ENCODE measurements around the gene UBAC1. TPM values are rescaled to one million over a fixed set of nuclear protein-coding genes. Genes with fewer than 3 reads are reported as not detected.

UBAC1 gene
- total and polyA plus RNA-seq, 9 of the 15 experiments (the other 6 are each of a cell fraction or from before 2014, with no cell fraction given): 94.0 to 399 (median 228) TPM

DNA sequence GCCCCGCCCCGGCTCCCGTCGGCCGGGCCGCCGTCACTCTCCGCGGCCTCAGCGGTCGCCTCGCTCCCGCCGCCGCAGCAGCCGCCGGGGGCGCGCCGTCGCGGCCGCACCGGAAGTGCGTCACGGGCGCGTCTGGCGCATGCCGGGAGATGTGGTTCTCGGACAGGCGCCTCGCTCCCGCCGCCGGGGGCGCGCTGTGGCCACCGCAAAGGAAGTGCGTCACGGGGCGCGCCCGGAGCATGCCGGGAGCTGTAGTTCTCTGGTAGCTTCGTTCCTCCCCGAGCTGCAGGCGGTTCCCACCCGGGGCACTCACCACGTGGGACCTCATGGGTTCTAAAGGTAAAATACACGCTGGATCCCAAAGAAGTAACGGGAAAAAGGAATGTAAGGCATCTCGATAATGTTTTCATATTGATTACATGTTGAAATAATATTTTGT, at the start of gene UBAC1 (continued):
- TF ChIP-seq, protein P1, sequence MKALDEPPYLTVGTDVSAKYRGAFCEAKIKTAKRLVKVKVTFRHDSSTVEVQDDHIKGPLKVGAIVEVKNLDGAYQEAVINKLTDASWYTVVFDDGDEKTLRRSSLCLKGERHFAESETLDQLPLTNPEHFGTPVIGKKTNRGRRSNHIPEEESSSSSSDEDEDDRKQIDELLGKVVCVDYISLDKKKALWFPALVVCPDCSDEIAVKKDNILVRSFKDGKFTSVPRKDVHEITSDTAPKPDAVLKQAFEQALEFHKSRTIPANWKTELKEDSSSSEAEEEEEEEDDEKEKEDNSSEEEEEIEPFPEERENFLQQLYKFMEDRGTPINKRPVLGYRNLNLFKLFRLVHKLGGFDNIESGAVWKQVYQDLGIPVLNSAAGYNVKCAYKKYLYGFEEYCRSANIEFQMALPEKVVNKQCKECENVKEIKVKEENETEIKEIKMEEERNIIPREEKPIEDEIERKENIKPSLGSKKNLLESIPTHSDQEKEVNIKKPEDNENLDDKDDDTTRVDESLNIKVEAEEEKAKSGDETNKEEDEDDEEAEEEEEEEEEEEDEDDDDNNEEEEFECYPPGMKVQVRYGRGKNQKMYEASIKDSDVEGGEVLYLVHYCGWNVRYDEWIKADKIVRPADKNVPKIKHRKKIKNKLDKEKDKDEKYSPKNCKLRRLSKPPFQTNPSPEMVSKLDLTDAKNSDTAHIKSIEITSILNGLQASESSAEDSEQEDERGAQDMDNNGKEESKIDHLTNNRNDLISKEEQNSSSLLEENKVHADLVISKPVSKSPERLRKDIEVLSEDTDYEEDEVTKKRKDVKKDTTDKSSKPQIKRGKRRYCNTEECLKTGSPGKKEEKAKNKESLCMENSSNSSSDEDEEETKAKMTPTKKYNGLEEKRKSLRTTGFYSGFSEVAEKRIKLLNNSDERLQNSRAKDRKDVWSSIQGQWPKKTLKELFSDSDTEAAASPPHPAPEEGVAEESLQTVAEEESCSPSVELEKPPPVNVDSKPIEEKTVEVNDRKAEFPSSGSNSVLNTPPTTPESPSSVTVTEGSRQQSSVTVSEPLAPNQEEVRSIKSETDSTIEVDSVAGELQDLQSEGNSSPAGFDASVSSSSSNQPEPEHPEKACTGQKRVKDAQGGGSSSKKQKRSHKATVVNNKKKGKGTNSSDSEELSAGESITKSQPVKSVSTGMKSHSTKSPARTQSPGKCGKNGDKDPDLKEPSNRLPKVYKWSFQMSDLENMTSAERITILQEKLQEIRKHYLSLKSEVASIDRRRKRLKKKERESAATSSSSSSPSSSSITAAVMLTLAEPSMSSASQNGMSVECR (CRISPR knock-in tag; IDR thresholded peaks at IDR 0.05): no peak; the same call in 1 of the 2 replicates
- TF ChIP-seq MEF2D (tag; conservative IDR thresholded peaks at IDR 0.05; ENCODE audit: low read depth) (no peak), GATAD2A (IDR thresholded peaks at IDR 0.05) (no peak), ZNF707 (CRISPR knock-in tag; conservative IDR thresholded peaks at IDR 0.05) (no peak), BMI1 (IDR thresholded peaks at IDR 0.05; ENCODE audit: low read length) (no peak), ARHGAP35 (IDR thresholded peaks at IDR 0.05; ENCODE audit: partially characterized antibody) (no peak), ZFP1 (CRISPR knock-in tag; IDR thresholded peaks at IDR 0.05) (no peak), ZNF644 (tag; IDR thresholded peaks at IDR 0.05; ENCODE audit: low read depth) (peak; percentile 95), SAFB2 (IDR thresholded peaks at IDR 0.05; ENCODE audit: borderline replicate concordance, low read depth, low read length, severe bottlenecking) (no peak), CAMTA2 (CRISPR knock-in tag; conservative IDR thresholded peaks at IDR 0.05) (no peak), HDAC3 (IDR thresholded peaks at IDR 0.05; ENCODE audit: borderline replicate concordance, partially characterized antibody) (no peak), PCBP2 (IDR thresholded peaks at IDR 0.05; ENCODE audit: low read depth, low read length, poor library complexity, severe bottlenecking) (no peak)
- TF ChIP-seq, protein P2, sequence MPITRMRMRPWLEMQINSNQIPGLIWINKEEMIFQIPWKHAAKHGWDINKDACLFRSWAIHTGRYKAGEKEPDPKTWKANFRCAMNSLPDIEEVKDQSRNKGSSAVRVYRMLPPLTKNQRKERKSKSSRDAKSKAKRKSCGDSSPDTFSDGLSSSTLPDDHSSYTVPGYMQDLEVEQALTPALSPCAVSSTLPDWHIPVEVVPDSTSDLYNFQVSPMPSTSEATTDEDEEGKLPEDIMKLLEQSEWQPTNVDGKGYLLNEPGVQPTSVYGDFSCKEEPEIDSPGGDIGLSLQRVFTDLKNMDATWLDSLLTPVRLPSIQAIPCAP (CRISPR knock-in tag; IDR thresholded peaks at IDR 0.05; ENCODE audit: borderline replicate concordance): no peak
- TF ChIP-seq, protein P3, sequence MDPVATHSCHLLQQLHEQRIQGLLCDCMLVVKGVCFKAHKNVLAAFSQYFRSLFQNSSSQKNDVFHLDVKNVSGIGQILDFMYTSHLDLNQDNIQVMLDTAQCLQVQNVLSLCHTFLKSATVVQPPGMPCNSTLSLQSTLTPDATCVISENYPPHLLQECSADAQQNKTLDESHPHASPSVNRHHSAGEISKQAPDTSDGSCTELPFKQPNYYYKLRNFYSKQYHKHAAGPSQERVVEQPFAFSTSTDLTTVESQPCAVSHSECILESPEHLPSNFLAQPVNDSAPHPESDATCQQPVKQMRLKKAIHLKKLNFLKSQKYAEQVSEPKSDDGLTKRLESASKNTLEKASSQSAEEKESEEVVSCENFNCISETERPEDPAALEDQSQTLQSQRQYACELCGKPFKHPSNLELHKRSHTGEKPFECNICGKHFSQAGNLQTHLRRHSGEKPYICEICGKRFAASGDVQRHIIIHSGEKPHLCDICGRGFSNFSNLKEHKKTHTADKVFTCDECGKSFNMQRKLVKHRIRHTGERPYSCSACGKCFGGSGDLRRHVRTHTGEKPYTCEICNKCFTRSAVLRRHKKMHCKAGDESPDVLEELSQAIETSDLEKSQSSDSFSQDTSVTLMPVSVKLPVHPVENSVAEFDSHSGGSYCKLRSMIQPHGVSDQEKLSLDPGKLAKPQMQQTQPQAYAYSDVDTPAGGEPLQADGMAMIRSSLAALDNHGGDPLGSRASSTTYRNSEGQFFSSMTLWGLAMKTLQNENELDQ (CRISPR knock-in tag; IDR thresholded peaks at IDR 0.05; ENCODE audit: borderline replicate concordance): no peak
- TF ChIP-seq, protein P4, sequence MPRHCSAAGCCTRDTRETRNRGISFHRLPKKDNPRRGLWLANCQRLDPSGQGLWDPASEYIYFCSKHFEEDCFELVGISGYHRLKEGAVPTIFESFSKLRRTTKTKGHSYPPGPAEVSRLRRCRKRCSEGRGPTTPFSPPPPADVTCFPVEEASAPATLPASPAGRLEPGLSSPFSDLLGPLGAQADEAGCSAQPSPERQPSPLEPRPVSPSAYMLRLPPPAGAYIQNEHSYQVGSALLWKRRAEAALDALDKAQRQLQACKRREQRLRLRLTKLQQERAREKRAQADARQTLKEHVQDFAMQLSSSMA (CRISPR knock-in tag; IDR thresholded peaks at IDR 0.05): no peak
- TF ChIP-seq, protein P5, sequence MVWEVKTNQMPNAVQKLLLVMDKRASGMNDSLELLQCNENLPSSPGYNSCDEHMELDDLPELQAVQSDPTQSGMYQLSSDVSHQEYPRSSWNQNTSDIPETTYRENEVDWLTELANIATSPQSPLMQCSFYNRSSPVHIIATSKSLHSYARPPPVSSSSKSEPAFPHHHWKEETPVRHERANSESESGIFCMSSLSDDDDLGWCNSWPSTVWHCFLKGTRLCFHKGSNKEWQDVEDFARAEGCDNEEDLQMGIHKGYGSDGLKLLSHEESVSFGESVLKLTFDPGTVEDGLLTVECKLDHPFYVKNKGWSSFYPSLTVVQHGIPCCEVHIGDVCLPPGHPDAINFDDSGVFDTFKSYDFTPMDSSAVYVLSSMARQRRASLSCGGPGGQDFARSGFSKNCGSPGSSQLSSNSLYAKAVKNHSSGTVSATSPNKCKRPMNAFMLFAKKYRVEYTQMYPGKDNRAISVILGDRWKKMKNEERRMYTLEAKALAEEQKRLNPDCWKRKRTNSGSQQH (CRISPR knock-in tag; IDR thresholded peaks at IDR 0.05): no peak
